ENCODE measurements around the gene AKAP8L. TPM values are rescaled to one million over a fixed set of nuclear protein-coding genes. Genes with fewer than 3 reads are reported as not detected.
"Not testable (repeated sequence)": the region's sequence is repeated elsewhere in the genome, so short reads cannot be mapped to it uniquely, and the experiment has no call there.

The AKAP8L gene
- total and polyA plus RNA-seq, 4 donors = 16.4 to 67.1 (median 42.9) TPM

DNA sequence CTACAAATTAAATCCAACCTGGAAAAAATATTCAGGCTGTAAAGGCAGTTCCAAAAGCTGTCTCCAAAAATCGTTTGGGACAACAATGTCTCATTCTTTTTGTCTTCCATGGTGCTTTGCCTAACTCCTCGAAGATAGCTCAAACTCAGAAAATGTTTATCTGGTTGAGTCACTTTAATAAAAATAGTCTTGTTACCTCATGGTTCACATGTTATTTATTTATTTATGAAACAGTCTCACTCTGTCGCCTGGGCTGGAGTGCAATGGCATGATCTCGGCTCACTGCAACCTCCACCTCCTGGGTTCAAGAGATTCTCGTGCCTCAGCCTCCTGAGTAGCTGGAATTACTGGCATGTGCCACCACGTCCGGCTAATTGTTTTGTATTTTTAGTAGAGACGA is 81.6 kb downstream of the AKAP8L start:
- Histone ChIP-seq H3K9me3 (ENCODE audit: control insufficient read depth in 4 of 4, low read length in 3 of 4) (no peaks in the 10 kb centered on the region), H3K4me1 (ENCODE audit: control insufficient read depth in 4 of 4, insufficient read depth in 4 of 4, low read length in 3 of 4) (peaks cover 0 to 8% (median 5%) of the 10 kb centered on the region in 4 donors), H3K9ac (ENCODE audit: low read depth in 1 of 2, low read length in 2 of 2) (no peak overlapping the region), H3K36me3 (ENCODE audit: control insufficient read depth in 4 of 4, insufficient read depth in 3 of 4, low read depth in 1 of 4, low read length in 3 of 4) (no peaks in the 10 kb centered on the region), H3K27ac (ENCODE audit: low read depth in 1 of 2, low read length in 2 of 2) (no peak overlapping the region), H3K4me3 (ENCODE audit: low read depth in 1 of 3, low read length in 3 of 3) (no peak overlapping the region), H3K27me3 (ENCODE audit: control insufficient read depth in 4 of 4, insufficient read depth in 4 of 4, low read length in 3 of 4) (no peaks in the 10 kb centered on the region)
- TF ChIP-seq FOXA2 (IDR thresholded peaks at IDR 0.05) (no peak), RXRA (IDR thresholded peaks at IDR 0.05) (no peak), ATF3 (IDR thresholded peaks at IDR 0.05) (no peak), MAX (IDR thresholded peaks at IDR 0.05) (no peak), EGR1 (IDR thresholded peaks at IDR 0.05; ENCODE audit: low read depth in 2 of 2) (no peak), HNF4A (conservative IDR thresholded peaks at IDR 0.05) (no peak), RAD21 (IDR thresholded peaks at IDR 0.05) (no peak), TAF1 (conservative IDR thresholded peaks at IDR 0.05) (no peak), REST (IDR thresholded peaks at IDR 0.05) (no peak), HNF4G (IDR thresholded peaks at IDR 0.05) (no peak), ZBTB33 (IDR thresholded peaks at IDR 0.05) (no peak), JUND (IDR thresholded peaks at IDR 0.05) (no peak), NR2F2 (IDR thresholded peaks at IDR 0.05) (no peak), YY1 (IDR thresholded peaks at IDR 0.05) (no peak), SP1 (IDR thresholded peaks at IDR 0.05) (no peak)
- TF ChIP-seq, protein P1, sequence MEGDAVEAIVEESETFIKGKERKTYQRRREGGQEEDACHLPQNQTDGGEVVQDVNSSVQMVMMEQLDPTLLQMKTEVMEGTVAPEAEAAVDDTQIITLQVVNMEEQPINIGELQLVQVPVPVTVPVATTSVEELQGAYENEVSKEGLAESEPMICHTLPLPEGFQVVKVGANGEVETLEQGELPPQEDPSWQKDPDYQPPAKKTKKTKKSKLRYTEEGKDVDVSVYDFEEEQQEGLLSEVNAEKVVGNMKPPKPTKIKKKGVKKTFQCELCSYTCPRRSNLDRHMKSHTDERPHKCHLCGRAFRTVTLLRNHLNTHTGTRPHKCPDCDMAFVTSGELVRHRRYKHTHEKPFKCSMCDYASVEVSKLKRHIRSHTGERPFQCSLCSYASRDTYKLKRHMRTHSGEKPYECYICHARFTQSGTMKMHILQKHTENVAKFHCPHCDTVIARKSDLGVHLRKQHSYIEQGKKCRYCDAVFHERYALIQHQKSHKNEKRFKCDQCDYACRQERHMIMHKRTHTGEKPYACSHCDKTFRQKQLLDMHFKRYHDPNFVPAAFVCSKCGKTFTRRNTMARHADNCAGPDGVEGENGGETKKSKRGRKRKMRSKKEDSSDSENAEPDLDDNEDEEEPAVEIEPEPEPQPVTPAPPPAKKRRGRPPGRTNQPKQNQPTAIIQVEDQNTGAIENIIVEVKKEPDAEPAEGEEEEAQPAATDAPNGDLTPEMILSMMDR (IDR thresholded peaks at IDR 0.05; ENCODE audit: low read depth, low read length, missing input control) = no peak
- DNase-seq (ENCODE audit: low spot score) = no peak
- 84% methylated on average over 8 of the region's 8 CpGs for WGBS

DNA sequence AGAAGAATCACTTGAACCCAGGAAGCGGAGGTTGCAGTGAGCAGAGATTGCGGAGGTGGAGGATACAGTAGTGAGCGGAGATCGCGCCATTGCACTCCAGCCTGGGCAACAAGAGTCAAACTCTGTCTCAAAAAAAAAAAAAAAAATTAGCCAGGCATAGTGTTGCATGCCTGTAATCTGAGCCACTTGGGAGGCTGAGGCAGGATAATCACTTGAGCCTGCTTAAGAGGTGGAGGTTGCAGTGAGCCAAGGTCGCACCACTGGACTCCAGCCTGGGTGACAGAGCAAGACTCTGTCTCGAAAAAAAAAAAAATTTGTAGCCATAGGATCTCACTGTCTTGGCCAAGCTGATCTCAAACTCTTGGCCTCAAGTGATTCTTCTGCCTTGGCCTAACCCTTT is 82.8 kb downstream of the AKAP8L start:
- not testable (repeated sequence) for H3K9me3 ChIP-seq (ENCODE audit: control insufficient read depth in 4 of 4, low read length in 3 of 4)

More for the DNA sequence above, 82.8 kb downstream of the AKAP8L start:
- H3K27ac ChIP-seq (ENCODE audit: low read depth in 1 of 2, low read length in 2 of 2); H3K9ac ChIP-seq (ENCODE audit: low read depth in 1 of 2, low read length in 2 of 2); H3K27me3 ChIP-seq (ENCODE audit: control insufficient read depth in 4 of 4, insufficient read depth in 4 of 4, low read length in 3 of 4); H3K36me3 ChIP-seq (ENCODE audit: control insufficient read depth in 4 of 4, insufficient read depth in 3 of 4, low read depth in 1 of 4, low read length in 3 of 4); DNase-seq (ENCODE audit: low spot score); H3K4me3 ChIP-seq (ENCODE audit: low read depth in 1 of 3, low read length in 3 of 3); H3K4me1 ChIP-seq (ENCODE audit: control insufficient read depth in 4 of 4, insufficient read depth in 4 of 4, low read length in 3 of 4): not testable (repeated sequence)
- 88% methylated on average over 7 of the region's 7 CpGs for WGBS
